DMS79 treated with DMSO at 0.1 percent for 48 hours (cell line): ENCODE data around the gene HUWE1.

Experiments used
- DNase-seq: peaks from one replicate; lab custom pipeline; 2025; lab: John Stamatoyannopoulos, UW

HUWE1 gene

GRCh38 chrX:53621418-53621986, 65.0 kb downstream of the HUWE1 start:
- DNase-seq: no peak

- no peak for DNase-seq
These were observed 69.6 kb downstream of the HUWE1 start for GRCh38 chrX:53616946-53617345.

GRCh38 chrX:53606456-53606855, 80.1 kb downstream of the HUWE1 start:
- no peak for DNase-seq

GRCh38 chrX:53605004-53605403, 81.5 kb downstream of the HUWE1 start:
- DNase-seq: no peak

- DNase-seq: no peak
These were observed 86.6 kb downstream of the HUWE1 start for GRCh38 chrX:53599781-53600396.

GRCh38 chrX:53598169-53598568, 88.3 kb downstream of the HUWE1 start:
- DNase-seq: no peak

GRCh38 chrX:53595266-53595810, 91.2 kb downstream of the HUWE1 start:
- no peak for DNase-seq

- no peak for DNase-seq
These were observed 92.2 kb downstream of the HUWE1 start for GRCh38 chrX:53594354-53594753.

- DNase-seq: no peak
These were observed 98.6 kb downstream of the HUWE1 start for GRCh38 chrX:53587795-53588420.

GRCh38 chrX:53584891-53585290, 101.6 kb downstream of the HUWE1 start:
- no peak for DNase-seq

- DNase-seq: no peak
These were observed 102.9 kb downstream of the HUWE1 start for GRCh38 chrX:53583571-53583970.

GRCh38 chrX:53580742-53581504, 105.6 kb downstream of the HUWE1 start:
- no peak for DNase-seq

GRCh38 chrX:53571494-53571893, 115.0 kb downstream of the HUWE1 start:
- no peak for DNase-seq

GRCh38 chrX:53563324-53563723, 123.2 kb downstream of the HUWE1 start:
- DNase-seq: no peak

GRCh38 chrX:53561912-53562311, 124.6 kb downstream of the HUWE1 start:
- no peak for DNase-seq

GRCh38 chrX:53558646-53559045, 127.9 kb downstream of the HUWE1 start:
- no peak for DNase-seq

- no peak for DNase-seq
These were observed 129.7 kb downstream of the HUWE1 start for GRCh38 chrX:53556868-53557267.

GRCh38 chrX:53550756-53551463, 135.6 kb downstream of the HUWE1 start:
- no peak for DNase-seq

- no peak for DNase-seq
These were observed 138.9 kb downstream of the HUWE1 start for GRCh38 chrX:53547668-53548067.

GRCh38 chrX:53544936-53545335, 141.6 kb downstream of the HUWE1 start:
- DNase-seq: peak; percentile 2

GRCh38 chrX:53538781-53539180, 147.7 kb downstream of the HUWE1 start:
- DNase-seq: no peak
